ENCODE measurements around the gene KRTAP4-12. TPM values are rescaled to one million over a fixed set of nuclear protein-coding genes. Genes with fewer than 3 reads are reported as not detected.
"Not testable (repeated sequence)": the region's sequence is repeated elsewhere in the genome, so short reads cannot be mapped to it uniquely, and the experiment has no call there.

KRTAP4-12 gene
- total RNA-seq, 1 donor from 2014 or later: not detected

DNA sequence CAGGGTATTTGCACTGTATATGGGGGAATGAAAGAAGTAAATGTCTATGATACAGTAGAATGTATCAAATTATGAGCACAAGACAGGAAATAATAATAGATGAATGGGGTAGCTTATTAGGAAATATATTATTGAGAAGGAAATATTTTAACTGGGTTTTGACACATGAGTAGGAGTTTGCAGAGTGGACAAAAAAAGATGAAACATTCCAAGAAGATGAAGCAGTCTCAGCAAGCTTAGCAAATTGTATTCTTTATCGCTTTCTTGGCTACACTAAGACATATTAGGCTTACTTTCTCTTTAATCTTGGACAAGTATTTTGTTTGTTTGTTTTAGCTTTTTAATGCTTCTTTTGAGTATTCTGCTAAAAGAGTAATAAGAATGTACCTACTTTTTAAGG lies 20.1 kb downstream of the KRTAP4-12 start:
- intact Hi-C loops (cut with DNase I): no loop called here
- ATAC-seq (no peak), DNase-seq (ENCODE audit: missing footprints) (no peak)

DNA sequence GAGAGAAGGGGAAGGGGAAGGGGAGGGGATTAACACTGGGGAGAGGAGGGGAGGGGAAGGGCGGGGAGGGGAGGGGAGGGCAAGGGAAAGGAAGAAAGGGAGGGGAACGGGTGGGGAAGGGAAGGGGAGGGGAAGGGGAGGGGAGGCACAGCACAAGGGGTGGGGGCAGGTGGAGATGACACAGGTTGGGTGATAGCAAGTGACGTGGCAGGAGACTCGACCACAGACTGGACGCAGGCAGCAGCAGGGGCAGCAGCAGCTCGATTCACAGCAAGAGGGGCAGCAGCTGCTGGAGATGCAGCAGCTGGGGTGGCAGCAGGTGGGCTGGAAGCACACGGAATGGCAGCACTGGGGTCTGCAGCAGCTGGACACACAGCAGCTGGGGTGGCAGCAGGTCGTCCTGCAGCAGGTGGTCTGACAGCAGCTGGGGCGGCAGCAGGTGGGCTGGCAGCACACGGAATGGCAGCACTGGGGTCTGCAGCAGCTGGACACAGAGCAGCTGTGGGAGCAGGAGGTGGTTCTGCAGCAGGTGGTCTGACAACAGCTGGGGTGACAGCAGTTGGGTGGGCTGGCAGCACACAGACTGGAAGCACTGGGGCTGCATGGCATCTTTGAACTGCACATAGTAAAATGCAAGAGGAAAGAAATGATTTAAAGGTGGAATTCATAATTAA lies 22.3 kb downstream of the KRTAP4-12 start, which contains the start of gene KRTAP4-16:
KRTAP4-16 (minus strand) TSS at position 624 of the 674 bp plus-strand sequence; CDS start at position 624, 0 bp downstream.
- intact Hi-C loops (cut with DNase I): no loop called here
- DNase-seq (ENCODE audit: missing footprints) (no peak), ATAC-seq (no peak)

DNA sequence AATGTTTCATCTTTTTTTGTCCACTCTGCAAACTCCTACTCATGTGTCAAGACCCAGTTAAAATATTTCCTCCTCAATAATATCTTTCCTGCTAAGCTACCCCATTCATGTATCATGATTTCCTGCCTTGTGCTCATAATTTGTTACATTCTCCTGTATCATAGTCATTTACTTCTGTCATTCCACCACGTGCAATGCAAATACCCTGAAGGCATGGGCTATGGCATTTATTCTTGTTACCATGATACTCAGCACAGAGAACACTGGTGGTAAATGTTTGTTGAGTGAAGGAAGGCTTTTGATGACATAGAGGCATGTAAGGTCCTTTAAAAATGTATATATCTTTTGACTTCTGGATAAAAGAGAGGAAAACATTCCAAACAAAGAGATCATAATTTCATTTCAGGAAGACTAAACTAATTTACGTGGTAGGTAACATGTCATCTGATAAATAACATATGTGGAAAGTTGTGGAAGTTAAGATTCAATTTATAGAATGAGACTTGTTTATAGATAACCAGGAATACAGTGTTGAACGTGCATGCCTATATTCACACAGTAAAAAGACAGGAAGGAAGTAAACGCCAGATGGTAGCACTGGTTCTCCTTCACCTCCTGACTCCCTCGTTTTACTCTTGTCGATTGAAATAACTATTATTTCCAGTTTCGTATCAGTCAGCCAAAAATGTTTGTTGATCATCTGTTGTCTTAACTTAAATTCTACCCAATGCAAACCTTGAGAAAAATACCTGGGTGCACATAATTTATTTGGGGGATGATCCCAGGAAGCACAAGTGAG lies 24.1 kb downstream of the KRTAP4-12 start:
- intact Hi-C loops (cut with DNase I); ATAC-seq; DNase-seq (ENCODE audit: missing footprints): not testable (repeated sequence)

DNA sequence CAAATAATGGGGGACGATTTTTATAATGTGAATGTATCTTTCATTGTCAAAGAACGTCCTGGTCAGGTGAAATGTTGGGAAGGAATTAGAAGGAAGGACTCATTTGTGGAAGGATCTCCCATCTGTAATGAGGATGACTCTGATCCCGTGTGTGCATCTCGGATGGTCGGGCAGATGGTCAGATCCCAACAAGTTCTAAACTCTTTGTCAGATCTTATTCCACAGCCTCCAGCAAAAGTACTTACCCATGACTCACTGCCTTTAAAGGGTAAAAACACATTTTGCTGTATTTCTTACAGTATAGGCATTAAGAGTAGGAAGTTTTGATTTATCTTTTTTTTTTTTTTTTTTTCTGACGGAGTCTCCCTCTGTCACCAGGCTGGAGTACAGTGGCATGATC lies 25.5 kb downstream of the KRTAP4-12 start:
- intact Hi-C loops (cut with DNase I): no loop called here
- DNase-seq (ENCODE audit: missing footprints) (no peak), ATAC-seq (no peak)

DNA sequence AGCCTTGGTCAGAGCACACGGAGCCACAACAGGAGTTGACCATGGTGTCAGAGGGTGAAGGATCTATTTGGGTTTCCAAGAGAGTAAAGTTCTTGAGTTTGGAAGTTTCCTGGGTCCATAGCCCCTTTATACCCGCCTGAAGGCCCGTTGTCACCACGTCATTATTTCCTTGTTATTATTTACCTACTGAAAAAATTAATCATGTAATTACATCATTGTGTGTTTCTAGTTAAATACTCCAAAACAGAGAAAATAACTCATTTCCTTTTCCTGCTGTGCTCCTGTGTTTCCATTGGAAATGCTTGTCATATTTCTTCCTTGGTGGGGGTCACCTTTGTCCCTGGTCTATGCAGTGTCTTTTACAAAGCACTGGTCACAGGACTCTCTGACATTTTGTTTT lies 25.9 kb downstream of the KRTAP4-12 start, which contains the start of gene KRTAP4-8:
KRTAP4-8 (minus strand) TSS at position 101 of the 400 bp plus-strand sequence; CDS start at position 43, 58 bp downstream.
- DNase-seq (ENCODE audit: missing footprints) (no peak), ATAC-seq (no peak)
- intact Hi-C loops (cut with DNase I): no loop called here

DNA sequence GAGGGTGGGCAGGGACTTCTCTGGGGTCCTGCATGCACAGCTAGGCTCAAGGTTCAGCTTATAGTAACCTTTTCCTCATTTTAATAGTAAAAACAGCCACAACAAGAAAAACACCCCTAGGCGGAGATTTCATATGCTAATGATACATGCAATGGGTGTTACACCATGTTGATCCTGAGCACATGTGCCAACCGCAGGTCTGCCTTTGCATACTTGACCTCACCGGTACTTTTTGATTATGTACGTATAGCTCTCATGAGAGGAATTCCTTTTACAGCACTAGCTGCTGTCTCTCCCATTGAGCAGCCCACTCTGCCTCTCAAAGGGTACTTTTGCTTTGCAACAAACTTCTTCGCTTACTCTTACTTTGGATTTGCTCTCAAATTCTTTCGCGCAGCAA lies 27.9 kb downstream of the KRTAP4-12 start:
- no peak for DNase-seq (ENCODE audit: missing footprints)
- ATAC-seq: no peak
- intact Hi-C loops (cut with DNase I): no loop called here

DNA sequence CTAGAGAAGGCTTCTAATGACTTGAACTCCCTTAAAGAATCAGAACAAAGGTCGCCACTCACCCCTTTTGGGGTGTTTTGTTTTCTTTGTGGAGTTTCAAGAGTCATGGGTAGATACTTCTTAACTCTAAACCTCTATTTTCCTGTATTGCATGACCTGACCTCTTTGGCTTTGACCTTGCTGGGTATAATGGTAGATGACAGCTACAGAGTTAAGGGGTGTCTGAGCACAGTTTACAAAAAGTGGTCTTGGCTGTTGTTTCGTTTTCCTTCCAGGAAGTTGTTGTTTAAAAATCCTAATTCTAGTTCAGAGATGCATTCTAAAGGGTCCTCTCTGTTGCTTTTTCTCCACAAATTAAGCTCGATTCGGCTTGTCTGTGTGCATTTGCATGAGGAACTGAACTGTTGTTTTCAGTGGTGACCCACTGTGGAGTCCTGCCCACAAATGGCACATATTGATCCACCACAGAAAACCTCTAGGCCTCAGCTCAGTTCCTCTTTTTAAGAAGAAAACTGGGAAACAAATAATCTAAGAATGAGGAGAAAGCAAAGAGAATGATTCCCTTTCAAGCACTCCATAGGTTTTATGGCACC lies 35.1 kb downstream of the KRTAP4-12 start:
- DNase-seq (ENCODE audit: missing footprints); intact Hi-C loops (cut with DNase I); ATAC-seq: not testable (repeated sequence)

DNA sequence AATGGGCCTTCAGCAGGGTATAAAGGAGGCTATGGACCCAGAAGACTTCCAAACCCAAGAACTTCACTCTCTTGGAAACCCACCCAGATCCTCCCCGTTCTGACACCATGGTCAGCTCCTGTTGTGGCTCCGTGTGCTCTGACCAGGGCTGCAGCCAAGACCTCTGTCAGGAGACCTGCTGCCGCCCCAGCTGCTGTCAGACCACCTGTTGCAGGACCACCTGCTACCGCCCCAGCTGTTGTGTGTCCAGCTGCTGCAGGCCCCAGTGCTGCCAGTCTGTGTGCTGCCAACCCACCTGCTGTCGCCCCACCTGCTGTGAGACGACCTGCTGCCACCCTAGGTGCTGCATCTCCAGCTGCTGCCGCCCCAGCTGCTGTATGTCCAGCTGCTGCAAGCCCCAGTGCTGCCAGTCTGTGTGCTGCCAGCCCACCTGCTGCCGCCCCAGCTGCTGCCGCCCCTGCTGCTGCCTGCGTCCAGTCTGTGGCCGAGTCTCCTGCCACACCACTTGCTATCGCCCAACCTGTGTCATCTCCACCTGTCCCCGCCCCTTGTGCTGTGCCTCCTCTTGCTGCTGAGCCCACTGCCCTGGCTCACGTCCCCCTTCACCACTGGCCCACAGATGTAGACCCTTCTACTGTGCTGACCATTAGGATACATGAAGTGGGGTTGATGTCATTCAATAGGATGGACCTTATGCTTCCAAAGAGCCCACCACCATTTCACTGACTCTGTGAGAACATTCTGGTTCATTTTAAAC lies 39.7 kb downstream of the KRTAP4-12 start, which contains the start of gene KRTAP4-7:
KRTAP4-7 (plus strand) TSS at position 51 of the 757 bp plus-strand sequence; CDS start at position 108, 57 bp downstream.
- intact Hi-C loops (cut with DNase I); DNase-seq (ENCODE audit: missing footprints); ATAC-seq: not testable (repeated sequence)

DNA sequence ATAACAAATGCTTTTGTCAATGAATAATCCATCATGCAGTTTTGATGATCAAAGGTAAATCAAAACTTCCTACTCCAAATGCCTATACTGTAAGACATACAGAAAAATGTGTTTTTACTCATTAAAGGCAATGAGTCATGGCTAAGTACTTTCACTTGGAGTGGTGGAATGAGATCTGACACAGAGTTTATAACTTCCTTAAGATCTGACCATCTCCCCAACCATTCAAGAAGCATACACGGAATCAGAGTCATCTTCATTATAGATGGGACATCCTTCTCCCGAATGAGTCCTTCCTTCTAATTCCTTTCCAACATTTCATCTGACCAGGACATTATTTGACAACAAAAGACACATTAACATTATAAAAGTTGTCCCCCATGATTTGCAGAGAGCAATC lies 40.6 kb downstream of the KRTAP4-12 start:
- DNase-seq (ENCODE audit: missing footprints); ATAC-seq; intact Hi-C loops (cut with DNase I): not testable (repeated sequence)

DNA sequence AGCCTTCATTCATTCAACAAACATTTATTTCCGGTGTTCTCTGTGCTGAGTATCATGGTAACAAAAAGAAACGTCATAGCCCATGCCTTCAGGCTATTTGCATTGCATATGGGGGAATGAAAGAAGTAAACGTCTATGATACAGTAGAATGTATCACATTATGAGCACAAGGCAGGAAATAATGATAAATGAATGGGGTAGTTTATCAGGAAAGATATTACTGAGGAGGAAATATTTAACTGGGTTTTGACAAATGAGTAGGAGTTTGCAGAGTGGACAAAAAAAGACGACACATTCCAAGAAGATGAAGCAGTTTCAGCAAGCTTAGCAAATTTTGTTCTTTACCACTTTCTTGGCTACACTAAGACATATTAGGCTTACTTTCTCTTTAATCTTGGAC lies 41.4 kb downstream of the KRTAP4-12 start:
- ATAC-seq (no peak), DNase-seq (ENCODE audit: missing footprints) (no peak)
- intact Hi-C loops (cut with DNase I): no loop called here

DNA sequence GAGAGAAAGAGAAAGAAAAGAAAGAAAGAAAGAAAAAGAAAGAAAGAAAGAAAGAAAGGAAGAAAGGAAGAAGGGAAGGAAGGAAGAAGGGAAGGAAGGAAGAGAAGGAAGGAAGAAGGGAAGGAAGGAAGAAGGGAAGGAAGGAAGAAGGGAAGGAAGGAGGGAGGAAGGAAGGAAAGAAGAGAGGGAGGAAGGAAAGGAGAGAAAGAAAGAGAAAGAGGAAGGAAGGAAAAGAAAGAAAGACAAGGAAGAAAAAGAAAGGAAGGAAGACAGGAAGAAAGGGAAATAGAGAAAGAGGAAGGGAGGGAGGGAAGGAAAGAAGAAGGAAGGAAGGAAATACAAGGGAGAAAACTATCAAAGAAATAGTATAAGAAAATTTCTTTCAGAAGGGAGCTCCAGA lies 47.2 kb downstream of the KRTAP4-12 start:
- DNase-seq (ENCODE audit: missing footprints) (no peak), ATAC-seq (no peak)
- intact Hi-C loops (cut with DNase I): no loop called here

DNA sequence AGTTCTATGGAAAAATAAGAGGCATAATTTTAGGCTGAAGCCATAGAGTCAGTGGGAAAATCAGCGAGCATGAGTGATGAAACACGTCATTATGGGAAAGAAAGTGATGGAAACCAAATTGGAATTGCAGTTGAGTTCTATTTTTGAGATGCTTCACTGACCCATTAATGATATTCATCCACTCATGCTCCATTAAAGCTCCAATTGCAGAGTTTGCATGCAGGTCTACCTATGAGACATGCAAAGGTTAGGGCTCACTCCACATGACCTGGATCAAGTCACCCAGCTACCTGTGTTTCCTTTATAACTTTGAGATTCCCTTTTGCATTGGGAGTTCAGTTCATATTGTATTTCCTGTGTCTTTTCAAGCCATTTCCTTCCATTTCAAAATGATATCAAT lies 50.3 kb downstream of the KRTAP4-12 start:
- intact Hi-C loops (cut with DNase I): no loop called here
- ATAC-seq (no peak), DNase-seq (ENCODE audit: missing footprints) (no peak)

Other genes starting within 250 kb of the KRTAP4-12 start
- gene KRT20, start 238.9 kb downstream of the KRTAP4-12 start, total RNA-seq: not detected
- 0.16 TPM for gene KRT23, start 186.5 kb downstream of the KRTAP4-12 start, total RNA-seq
- gene KRT39, start 157.2 kb downstream of the KRTAP4-12 start, total RNA-seq: not detected
- not detected for gene KRT40, start 139.9 kb downstream of the KRTAP4-12 start, total RNA-seq
- not detected for gene KRTAP3-3, start 130.0 kb downstream of the KRTAP4-12 start, total RNA-seq
- not detected for gene KRTAP3-2, start 124.3 kb downstream of the KRTAP4-12 start, total RNA-seq
- gene KRTAP3-1, start 115.1 kb downstream of the KRTAP4-12 start, total RNA-seq: not detected
- gene KRTAP1-5, start 97.0 kb downstream of the KRTAP4-12 start, total RNA-seq: not detected
- gene KRTAP1-4, start 94.0 kb downstream of the KRTAP4-12 start, total RNA-seq: not detected
- gene KRTAP1-3, start 89.3 kb downstream of the KRTAP4-12 start, total RNA-seq: not detected
- not detected for gene KRTAP1-1, start 82.7 kb downstream of the KRTAP4-12 start, total RNA-seq
- not detected for gene KRTAP2-1, start 76.9 kb downstream of the KRTAP4-12 start, total RNA-seq
- not detected for gene KRTAP2-2, start 69.0 kb downstream of the KRTAP4-12 start, total RNA-seq
- not detected for gene KRTAP2-3, start 64.1 kb downstream of the KRTAP4-12 start, total RNA-seq
- not detected for gene KRTAP2-4, start 58.3 kb downstream of the KRTAP4-12 start, total RNA-seq
- gene KRTAP4-7, start 40.0 kb downstream of the KRTAP4-12 start, total RNA-seq: not detected
- not detected for gene KRTAP4-8, start 26.0 kb downstream of the KRTAP4-12 start, total RNA-seq
- gene KRTAP4-16, start 22.0 kb downstream of the KRTAP4-12 start, total RNA-seq: not detected
- gene KRTAP4-9, start 18.8 kb downstream of the KRTAP4-12 start, total RNA-seq: not detected
- not detected for gene KRTAP4-11, start 5.8 kb downstream of the KRTAP4-12 start, total RNA-seq
- not detected for gene KRTAP4-6, start 16.4 kb upstream of the KRTAP4-12 start, total RNA-seq
- not detected for gene KRTAP4-5, start 25.6 kb upstream of the KRTAP4-12 start, total RNA-seq
- gene KRTAP4-4, start 36.6 kb upstream of the KRTAP4-12 start, total RNA-seq: not detected
- not detected for gene KRTAP4-3, start 44.0 kb upstream of the KRTAP4-12 start, total RNA-seq
- gene KRTAP4-2, start 54.0 kb upstream of the KRTAP4-12 start, total RNA-seq: not detected
- gene KRTAP4-1, start 60.7 kb upstream of the KRTAP4-12 start, total RNA-seq: not detected
- gene KRTAP9-1, start 65.7 kb upstream of the KRTAP4-12 start, total RNA-seq: not detected
- gene KRTAP9-2, start 102.5 kb upstream of the KRTAP4-12 start, total RNA-seq: not detected
- gene KRTAP9-3, start 108.3 kb upstream of the KRTAP4-12 start, total RNA-seq: not detected
- gene KRTAP9-8, start 113.8 kb upstream of the KRTAP4-12 start, total RNA-seq: not detected
- not detected for gene KRTAP9-4, start 125.5 kb upstream of the KRTAP4-12 start, total RNA-seq
- not detected for gene KRTAP9-9, start 131.2 kb upstream of the KRTAP4-12 start, total RNA-seq
- gene KRTAP9-6, start 141.2 kb upstream of the KRTAP4-12 start, total RNA-seq: not detected
- not detected for gene KRTAP9-7, start 151.5 kb upstream of the KRTAP4-12 start, total RNA-seq
- not detected for gene KRTAP29-1, start 178.7 kb upstream of the KRTAP4-12 start, total RNA-seq
- gene KRTAP16-1, start 185.1 kb upstream of the KRTAP4-12 start, total RNA-seq: not detected
- gene KRTAP17-1, start 191.5 kb upstream of the KRTAP4-12 start, total RNA-seq: not detected
- not detected for gene KRT33A, start 226.6 kb upstream of the KRTAP4-12 start, total RNA-seq
- gene KRT33B, start 245.6 kb upstream of the KRTAP4-12 start, total RNA-seq: not detected

Measured in Right ventricle myocardium inferior (tissue), 1 donor.